OCI-LY3 (cell line): ENCODE data around the gene EMP1.

Experiments
- H2AFZ ChIP-seq: fragments of 200-600, 300-600 bp; shearing (Covaris generic); 2 replicates; pipeline ENCODE4 v1.6.0; 2014; ENCODE audit warnings: antibody characterized with exemption, low read depth, low read length
- H3K27ac ChIP-seq: fragments of 200-600, 300-600 bp; sonication (generic); 2 replicates; pipeline ENCODE4 v1.5.1; 2014; ENCODE audit warnings: mild to moderate bottlenecking, low read length, moderate library complexity, mixed read lengths
- H3K27me3 ChIP-seq: fragments of 200-600, 300-600 bp; sonication (generic); 2 replicates; pipeline ENCODE4 v1.6.1; 2014; ENCODE audit warnings: low read depth, low read length, mixed read lengths
- H3K36me3 ChIP-seq: fragments of 200-600, 300-600 bp; sonication (generic); replicated peaks from 2 replicates; pipeline ENCODE3; 2014; ENCODE audit warnings: low read depth, low read length, mixed read lengths
- H3K4me1 ChIP-seq: fragments of 300-600, 200-600 bp; sonication (generic); 2 replicates; pipeline ENCODE4 v1.6.1; 2014; ENCODE audit warnings: low read length, mixed read lengths
- H3K4me2 ChIP-seq: fragments of 200-600, 300-600 bp; sonication (generic); 2 replicates; pipeline ENCODE4 v1.6.1; 2014; ENCODE audit warnings: low read length, mixed read lengths
- H3K4me3 ChIP-seq: fragments of 300-600, 200-600 bp; sonication (generic); 2 replicates; pipeline ENCODE4 v1.5.1; 2014; ENCODE audit warnings: antibody characterized with exemption, mild to moderate bottlenecking, low read length, moderate library complexity
- H3K79me2 ChIP-seq: fragments of 300-600, 200-600 bp; shearing (Covaris generic); 2 replicates; pipeline ENCODE4 v1.6.1; 2014; ENCODE audit warnings: mild to moderate bottlenecking, low read length, mixed read lengths
- H3K9ac ChIP-seq: fragments of 300-600, 200-600 bp; shearing (Covaris generic); 2 replicates; pipeline ENCODE4 v1.6.0; 2014; ENCODE audit warnings: mild to moderate bottlenecking, low read length, moderate library complexity
- H3K9me3 ChIP-seq: fragments of 200-600, 300-600 bp; shearing (Covaris generic); 2 replicates; pipeline ENCODE4 v1.6.1; 2014; ENCODE audit warnings: low read length, mixed read lengths; ENCODE audit not compliant: insufficient read depth
- H4K20me1 ChIP-seq: fragments of 200-600, 300-600 bp; sonication (generic); 2 replicates; pipeline ENCODE4 v1.6.1; 2016; ENCODE audit warnings: low read length, mixed read lengths; ENCODE audit not compliant: insufficient read depth
- EZH2phosphoT487 ChIP-seq: fragments of 200-600 bp; shearing (Covaris generic); IDR thresholded peaks from 2 replicates; pipeline ENCODE4 v1.6.1; 2018; ENCODE audit warnings: antibody characterized with exemption, mixed run types, low read depth
- TF ChIP-seq, protein P1 (sequence below): fragments of 200-600, 300-600 bp; sonication (generic); IDR thresholded peaks from 2 replicates; pipeline ENCODE4 v1.5.1; 2014; ENCODE audit warnings: antibody characterized with exemption, low read length, low read depth

Gene EMP1

DNA sequence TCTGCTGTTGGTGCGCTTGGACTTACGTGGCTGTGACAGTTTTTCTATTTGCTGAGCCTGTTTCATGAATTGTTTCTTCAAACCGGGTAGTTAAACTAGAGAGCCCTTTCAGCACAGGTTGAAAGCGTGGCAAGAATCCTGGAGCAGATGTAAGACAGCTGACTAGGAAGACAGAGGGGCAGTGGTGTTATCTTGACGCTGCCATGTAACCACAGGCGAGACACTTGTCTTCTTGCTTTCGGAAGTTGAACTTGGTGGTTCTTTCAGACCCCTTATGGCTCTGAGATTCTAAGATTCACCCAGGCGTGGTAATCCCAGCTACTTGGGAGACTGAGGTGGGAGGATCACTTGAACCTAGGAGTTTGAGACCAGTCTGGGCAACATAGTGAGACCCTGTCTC lies 4.3 kb downstream of the EMP1 start:
- H3K4me3 ChIP-seq, result no peak overlapping the region
- H3K79me2 ChIP-seq, result no peaks in the 10 kb centered on the region
- TF ChIP-seq, protein P1, sequence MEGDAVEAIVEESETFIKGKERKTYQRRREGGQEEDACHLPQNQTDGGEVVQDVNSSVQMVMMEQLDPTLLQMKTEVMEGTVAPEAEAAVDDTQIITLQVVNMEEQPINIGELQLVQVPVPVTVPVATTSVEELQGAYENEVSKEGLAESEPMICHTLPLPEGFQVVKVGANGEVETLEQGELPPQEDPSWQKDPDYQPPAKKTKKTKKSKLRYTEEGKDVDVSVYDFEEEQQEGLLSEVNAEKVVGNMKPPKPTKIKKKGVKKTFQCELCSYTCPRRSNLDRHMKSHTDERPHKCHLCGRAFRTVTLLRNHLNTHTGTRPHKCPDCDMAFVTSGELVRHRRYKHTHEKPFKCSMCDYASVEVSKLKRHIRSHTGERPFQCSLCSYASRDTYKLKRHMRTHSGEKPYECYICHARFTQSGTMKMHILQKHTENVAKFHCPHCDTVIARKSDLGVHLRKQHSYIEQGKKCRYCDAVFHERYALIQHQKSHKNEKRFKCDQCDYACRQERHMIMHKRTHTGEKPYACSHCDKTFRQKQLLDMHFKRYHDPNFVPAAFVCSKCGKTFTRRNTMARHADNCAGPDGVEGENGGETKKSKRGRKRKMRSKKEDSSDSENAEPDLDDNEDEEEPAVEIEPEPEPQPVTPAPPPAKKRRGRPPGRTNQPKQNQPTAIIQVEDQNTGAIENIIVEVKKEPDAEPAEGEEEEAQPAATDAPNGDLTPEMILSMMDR, result no peak
- no peak for TF ChIP-seq EZH2phosphoT487
- peaks cover 97% of the 10 kb centered on the region for H3K27me3 ChIP-seq
- no peak overlapping the region for H3K4me2 ChIP-seq
- H3K9me3 ChIP-seq, result no peaks in the 10 kb centered on the region
- H3K36me3 ChIP-seq, result no peaks in the 10 kb centered on the region
- H2AFZ ChIP-seq, result no peak overlapping the region
- H3K9ac ChIP-seq, result no peak overlapping the region
- no peak overlapping the region for H3K27ac ChIP-seq
- H3K4me1 ChIP-seq, result peaks cover 10% of the 10 kb centered on the region
- H4K20me1 ChIP-seq, result peaks cover 4% of the 10 kb centered on the region; the same call in 1 of the 2 replicates

DNA sequence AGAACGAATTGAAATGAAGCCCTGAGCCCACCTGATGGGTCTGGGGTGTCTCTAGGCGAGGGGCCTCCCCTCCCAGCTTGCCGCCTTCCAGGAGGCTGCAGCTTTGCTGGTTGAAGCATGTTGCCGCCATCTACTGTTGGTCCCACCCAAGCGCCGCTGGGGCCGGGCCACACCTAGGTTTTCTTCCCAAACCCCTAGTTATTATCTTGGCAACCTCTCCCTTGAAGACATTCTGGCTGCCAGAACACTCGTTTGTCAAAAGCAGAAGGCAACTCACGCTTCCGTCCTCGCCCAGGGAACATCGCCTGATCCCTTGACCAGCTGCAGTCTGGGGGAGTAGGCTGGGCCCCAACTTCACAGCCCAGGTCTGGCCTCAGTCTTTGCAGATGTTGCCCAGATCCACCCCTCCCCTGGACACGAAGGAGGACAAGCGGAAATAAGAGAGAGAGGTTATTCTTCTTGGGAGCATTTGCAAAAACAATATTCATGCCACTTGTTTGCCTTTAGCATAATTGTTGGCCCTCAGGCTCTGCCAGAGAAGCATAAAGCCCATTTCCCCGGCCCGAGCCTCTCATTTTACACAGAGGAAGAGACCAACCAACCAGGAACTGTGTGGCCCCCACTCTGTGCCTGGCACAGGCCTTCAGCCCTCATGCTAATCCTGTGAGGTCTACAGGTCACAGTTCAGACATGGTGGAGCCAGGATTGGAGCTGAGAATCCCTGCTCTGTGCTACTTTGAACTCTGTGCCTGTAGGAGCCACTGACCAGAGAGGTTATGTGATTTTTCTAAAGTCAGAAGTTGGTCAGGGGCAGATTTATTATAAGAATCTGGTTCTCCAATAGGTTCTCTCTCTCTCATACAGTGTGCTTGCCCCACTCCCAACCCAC lies 6.8 kb downstream of the EMP1 start:
- no peaks in the 10 kb centered on the region for H3K36me3 ChIP-seq
- H2AFZ ChIP-seq, result no peak overlapping the region
- H3K27me3 ChIP-seq, result peaks cover 100% of the 10 kb centered on the region
- no peaks in the 10 kb centered on the region for H3K9me3 ChIP-seq
- H3K27ac ChIP-seq, result no peak overlapping the region
- no peaks in the 10 kb centered on the region for H3K79me2 ChIP-seq
- TF ChIP-seq, protein P1, result peak; percentile 74
- no peak for TF ChIP-seq EZH2phosphoT487
- H3K9ac ChIP-seq, result no peak overlapping the region
- H3K4me3 ChIP-seq, result no peak overlapping the region
- H4K20me1 ChIP-seq, result peaks cover 4% of the 10 kb centered on the region; the same call in 1 of the 2 replicates
- H3K4me2 ChIP-seq, result no peak overlapping the region
- H3K4me1 ChIP-seq, result no peaks in the 10 kb centered on the region

DNA sequence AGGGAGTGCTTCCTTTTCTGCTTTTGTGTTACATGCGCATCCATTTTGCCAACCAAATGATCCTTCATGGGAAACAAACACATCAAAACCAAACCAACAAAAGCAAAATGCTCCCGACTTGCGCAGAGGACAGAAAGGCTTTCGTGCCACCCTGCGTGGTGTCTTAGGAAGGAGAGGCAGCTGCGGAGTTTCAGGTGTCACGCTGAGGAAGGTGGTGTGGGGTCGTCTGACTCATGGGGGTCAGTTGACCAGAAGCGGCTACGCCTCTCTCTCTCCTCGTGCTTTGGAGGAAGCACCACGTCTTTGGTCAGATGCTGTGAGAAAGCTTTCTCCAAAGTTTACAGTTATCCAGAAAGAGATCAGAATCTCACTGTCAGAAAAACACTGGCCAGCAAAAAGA lies 7.9 kb downstream of the EMP1 start:
- peaks cover 9% of the 10 kb centered on the region for H3K4me1 ChIP-seq
- H3K27ac ChIP-seq, result no peak overlapping the region
- no peak overlapping the region for H3K4me3 ChIP-seq
- H3K79me2 ChIP-seq, result no peaks in the 10 kb centered on the region
- TF ChIP-seq, protein P1, result no peak
- TF ChIP-seq EZH2phosphoT487, result no peak
- H3K9me3 ChIP-seq, result no peaks in the 10 kb centered on the region
- no peak overlapping the region for H3K9ac ChIP-seq
- H3K4me2 ChIP-seq, result no peak overlapping the region
- H3K27me3 ChIP-seq, result peaks cover 99% of the 10 kb centered on the region
- H2AFZ ChIP-seq, result no peak overlapping the region
- H4K20me1 ChIP-seq, result peaks cover 4% of the 10 kb centered on the region; the same call in 1 of the 2 replicates
- H3K36me3 ChIP-seq, result no peaks in the 10 kb centered on the region

DNA sequence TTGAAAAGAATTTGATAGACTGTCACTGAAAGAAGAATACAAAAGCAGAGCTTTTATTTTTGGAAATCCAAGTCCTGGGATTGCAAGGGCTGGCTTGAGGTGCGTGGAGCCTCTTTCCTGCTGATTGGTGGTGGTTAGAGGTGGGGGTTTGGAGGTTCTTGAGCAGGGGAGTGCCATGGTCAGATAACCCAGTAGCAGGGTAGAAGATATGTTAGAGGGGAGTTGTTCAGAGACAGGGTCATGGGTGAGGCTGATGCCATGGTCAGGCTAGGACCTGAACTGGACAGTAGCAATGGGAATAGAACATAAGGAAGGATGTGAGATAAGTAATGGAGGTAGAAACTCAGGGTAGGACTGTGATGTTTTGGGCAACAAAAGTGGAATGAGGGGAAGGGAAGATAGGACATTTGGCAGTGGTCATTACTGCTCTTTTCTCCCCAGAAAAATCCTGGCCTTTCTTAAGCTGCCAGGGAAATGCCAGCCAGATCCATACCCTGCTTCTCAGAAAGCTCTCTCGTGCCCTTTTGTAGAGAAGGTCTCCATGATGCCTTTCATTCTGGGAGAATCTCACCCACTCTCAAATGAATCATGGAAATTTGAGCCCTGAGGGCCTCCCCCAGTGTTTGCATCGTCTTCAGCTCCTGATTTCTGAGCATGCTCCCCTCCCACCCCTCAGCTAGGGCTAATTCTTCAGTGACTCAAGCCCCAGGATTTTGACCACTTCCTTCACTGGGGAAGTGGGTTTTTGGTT lies 9.5 kb downstream of the EMP1 start:
- Histone ChIP-seq H3K36me3 (no peaks in the 10 kb centered on the region), H2AFZ (no peak overlapping the region), H3K9me3 (no peaks in the 10 kb centered on the region), H3K79me2 (no peaks in the 10 kb centered on the region), H4K20me1 (peaks cover 4% of the 10 kb centered on the region; the same call in 1 of the 2 replicates), H3K9ac (no peak overlapping the region), H3K27me3 (peaks cover 99% of the 10 kb centered on the region), H3K27ac (no peak overlapping the region), H3K4me1 (peaks cover 13% of the 10 kb centered on the region), H3K4me2 (no peak overlapping the region), H3K4me3 (no peak overlapping the region)
- TF ChIP-seq, protein P1, result no peak
